Lower leg skin (tissue), 4 donors: Measurements from ENCODE around the gene AGBL1. TPM values are rescaled to one million over a fixed set of nuclear protein-coding genes. Genes with fewer than 3 reads are reported as not detected.

Source experiments
- DNase-seq, 2 donors: peaks; one replicate each; pipeline ENCODE4 v3.0.0-alpha.2; 2019; ENCODE audit warnings: low spot score in 2 of 2
- H3K4me3 ChIP-seq: fragments of 200-600 bp; sonication (generic); 2 replicates; pipeline ENCODE4 v1.5.1; 2017; ENCODE audit warnings: mild to moderate bottlenecking, low read depth; ENCODE audit not compliant: poor library complexity, severe bottlenecking
- CTCF ChIP-seq, 3 donors: fragments of 450-650 bp; IDR thresholded peaks; one replicate each; pipeline ENCODE4 v1.5.1; 2016; ENCODE audit warnings: antibody characterized with exemption in 3 of 3, mild to moderate bottlenecking in 3 of 3, moderate library complexity in 2 of 3
- POLR2A ChIP-seq, 2 donors: fragments of 450-650 bp; IDR thresholded peaks; one replicate each; pipeline ENCODE4 v1.6.1; 2016 to 2017; ENCODE audit warnings: antibody characterized with exemption in 2 of 2, mild to moderate bottlenecking in 1 of 2, moderate library complexity in 1 of 2
- WGBS, 2 donors: methylation state at CpG; one replicate each; pipeline ENCODE4 v1.1.5; 2018; 5-methylcytosine and 5-hydroxymethylcytosine counted together
- intact Hi-C: fragments of 100-400 bp; cut with DNase I; formaldehyde crosslinking; loops from one replicate; pipeline ENCODE4 v1.15.0; 2023; ENCODE audit warnings: low total_unique reads
- total RNA-seq, 4 donors: library from RNA; depleted of rRNA; stranded (reverse); fragments of >200 nt; gene quantifications; one replicate each; pipeline ENCODE4 v1.1.0, GENCODE V29; 2016

The AGBL1 gene
- total RNA-seq, 4 donors from 2014 or later = 0.13 to 0.91 TPM; not detected in 2

DNA sequence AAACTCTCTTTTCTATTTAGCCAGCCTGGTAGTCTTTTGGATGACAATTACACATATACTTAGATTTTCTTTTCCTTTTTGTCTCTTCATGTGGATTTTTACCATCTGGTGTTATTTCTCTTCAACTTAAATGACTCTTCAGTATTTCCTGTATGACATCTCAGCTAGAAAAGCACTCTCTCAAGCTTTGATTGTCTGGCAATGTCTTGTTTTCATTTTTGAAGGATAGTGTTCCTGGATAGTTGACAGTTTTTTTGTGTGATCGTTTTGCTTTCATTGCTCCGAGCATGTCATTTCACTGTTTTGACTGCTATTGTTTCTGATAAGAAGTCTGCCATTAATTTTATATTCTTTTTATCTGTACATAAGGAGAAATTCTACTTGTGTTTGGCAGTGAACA, 766.4 kb downstream of the AGBL1 start:
- TF ChIP-seq CTCF (IDR thresholded peaks at IDR 0.05) (no peak), POLR2A (IDR thresholded peaks at IDR 0.05) (no peak)

GRCh38 chr15:86849136-86849535, 769.5 kb downstream of the AGBL1 start:
- 84 to 88% methylated on average over 5 of the region's 5 CpGs for WGBS, 2 donors
- DNase-seq = no peak
- H3K4me3 ChIP-seq = no peak overlapping the region
- intact Hi-C loops = no loop called here
- TF ChIP-seq CTCF (IDR thresholded peaks at IDR 0.05) (no peak), POLR2A (IDR thresholded peaks at IDR 0.05) (no peak)

More for the DNA sequence above, 766.4 kb downstream of the AGBL1 start:
- WGBS, 2 donors = 69 to 72% methylated on average over 2 of the region's 2 CpGs
- intact Hi-C loops = no loop called here
- DNase-seq = no peak
- H3K4me3 ChIP-seq = no peak overlapping the region

DNA sequence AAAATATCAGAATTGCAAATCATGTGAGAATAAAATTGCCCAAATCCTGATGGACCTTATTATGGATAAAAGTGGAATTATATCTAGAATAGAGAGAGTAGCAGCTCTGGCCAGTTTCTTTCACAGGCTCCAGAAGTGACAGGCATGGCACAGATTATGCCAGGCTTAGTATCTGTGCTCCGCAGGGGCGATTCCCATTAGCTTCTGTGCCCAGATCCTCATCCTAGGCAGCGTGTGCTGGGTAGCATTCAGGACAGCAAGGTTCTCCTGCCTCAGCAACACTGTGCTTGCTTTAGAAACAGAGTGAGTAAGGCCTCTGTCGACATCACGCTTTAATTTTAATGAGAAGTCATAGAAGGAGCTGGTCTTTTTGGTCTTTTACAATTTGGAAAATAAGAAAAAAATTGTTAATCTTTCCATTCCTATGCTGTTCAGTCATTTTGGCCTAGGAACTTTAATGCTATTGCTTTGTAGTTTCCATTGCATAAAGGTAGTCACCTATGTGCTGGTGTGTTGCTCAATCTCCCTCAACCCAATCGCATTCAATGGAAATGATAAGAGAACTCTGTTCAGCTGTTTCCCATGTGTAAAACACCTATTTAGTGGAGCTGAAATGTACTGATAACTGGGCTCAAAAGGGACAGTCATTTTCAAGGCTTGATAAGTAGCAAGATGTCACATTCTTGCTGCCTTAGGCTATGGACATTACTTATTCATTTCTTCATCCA, 770.1 kb downstream of the AGBL1 start:
- 89 to 91% methylated on average over 6 of the region's 6 CpGs for WGBS, 2 donors
- TF ChIP-seq CTCF (IDR thresholded peaks at IDR 0.05) = no peak
- TF ChIP-seq POLR2A (IDR thresholded peaks at IDR 0.05) = no peak
- intact Hi-C loops = loop anchor here (10.0 kb wide), 1 partner anchor 835 kb away; no protein-coding TSS in a partner anchor
- no peak overlapping the region for H3K4me3 ChIP-seq
- no peak for DNase-seq

DNA sequence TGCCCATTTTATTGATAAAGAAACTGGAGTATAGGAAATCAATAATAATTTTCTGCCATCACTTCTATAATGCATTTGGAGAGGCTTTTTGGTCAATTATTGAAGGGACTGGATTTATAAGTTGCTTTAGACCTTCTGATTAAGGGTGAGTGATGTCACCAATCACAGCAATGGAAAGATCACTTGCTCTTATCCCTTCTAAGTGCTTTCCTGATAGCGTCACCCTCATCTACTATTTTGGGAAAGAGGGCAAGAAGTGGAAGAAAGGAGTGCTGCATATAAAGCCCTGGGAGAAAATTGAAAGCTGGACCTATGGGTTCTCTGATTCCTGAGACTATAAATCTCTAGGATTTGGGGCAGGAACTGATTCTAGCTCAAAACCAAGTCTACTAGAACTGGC, 771.3 kb downstream of the AGBL1 start:
- DNase-seq = no peak
- intact Hi-C loops = loop anchor here (10.0 kb wide), 1 partner anchor 834 kb away; no protein-coding TSS in a partner anchor
- 90 to 95% methylated on average over 1 of the region's 1 CpG for WGBS, 2 donors

DNA sequence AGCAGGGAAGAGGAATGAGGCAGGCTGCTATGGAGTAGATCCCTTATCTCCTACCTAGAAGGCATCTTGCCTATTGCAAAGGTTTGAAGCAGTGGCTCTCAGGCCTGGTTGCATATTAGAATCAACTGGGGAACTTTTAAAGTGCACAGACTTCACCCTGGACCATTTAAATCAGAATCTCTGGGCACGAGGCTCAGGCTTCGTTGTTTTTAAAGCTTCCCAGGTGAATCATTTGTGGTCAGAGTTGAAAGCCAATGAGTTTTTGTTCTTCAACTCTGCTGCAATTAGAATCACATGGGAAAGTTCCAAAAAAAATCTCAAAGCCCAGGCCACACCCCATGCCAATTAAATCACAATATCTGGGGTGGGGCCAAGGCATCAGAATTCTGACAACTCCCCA, 773.1 kb downstream of the AGBL1 start:
- intact Hi-C loops = loop anchor here (10.0 kb wide), 1 partner anchor 832 kb away; no protein-coding TSS in a partner anchor
- TF ChIP-seq CTCF (IDR thresholded peaks at IDR 0.05) (no peak), POLR2A (IDR thresholded peaks at IDR 0.05) (no peak)
- no peak overlapping the region for H3K4me3 ChIP-seq
- WGBS, 2 donors = 55 to 58% methylated on average over 2 of the region's 2 CpGs
- no peak for DNase-seq

More for the DNA sequence above, 771.3 kb downstream of the AGBL1 start:
- TF ChIP-seq POLR2A (IDR thresholded peaks at IDR 0.05) (no peak), CTCF (IDR thresholded peaks at IDR 0.05) (no peak)
- no peak overlapping the region for H3K4me3 ChIP-seq
